Superior temporal gyrus (tissue), 1 donor: Measurements from ENCODE around the gene AGFG2.

Source experiments
- DNase-seq: peaks from one replicate; pipeline ENCODE4 v3.0.0-alpha.2; 2016; ENCODE audit errors: extremely low spot score

Gene AGFG2

DNA sequence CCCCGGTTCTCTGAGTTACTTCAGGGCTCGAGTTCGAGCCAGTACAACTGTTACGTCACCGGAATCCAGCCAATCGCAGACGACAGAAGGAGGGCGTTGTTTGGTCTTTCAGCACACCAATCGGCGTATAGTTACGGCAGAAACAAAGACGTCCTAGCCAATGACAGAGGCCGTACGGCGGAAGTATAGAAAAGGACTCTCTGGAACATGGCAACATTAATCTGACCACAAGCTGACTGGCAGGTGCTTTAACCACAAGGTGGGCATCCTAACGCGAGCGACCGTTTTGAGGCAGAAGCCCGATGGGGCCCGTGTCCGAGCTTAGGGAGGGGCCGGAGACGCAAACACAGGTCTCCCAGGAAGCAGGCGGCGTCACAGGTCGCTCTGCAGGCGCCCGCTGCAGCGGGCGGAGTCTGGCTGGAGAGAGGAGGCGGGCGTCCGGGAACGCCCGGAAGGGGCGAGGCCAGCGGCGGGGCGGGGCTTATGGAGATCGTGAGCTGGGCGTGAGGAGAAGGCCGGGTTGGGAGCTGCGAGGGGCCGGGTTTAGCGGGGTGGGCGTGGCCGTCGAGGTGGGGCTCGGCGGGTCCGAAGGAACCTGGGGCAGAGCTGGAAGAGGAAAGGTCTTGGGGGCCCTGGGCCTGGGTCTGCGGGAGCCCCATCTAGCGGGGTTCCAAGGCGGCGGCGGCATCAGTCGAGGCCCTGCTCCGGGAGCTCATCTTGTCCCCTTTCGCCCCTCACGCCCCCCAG is 73.2 kb downstream of the AGFG2 start, which contains the start of gene MOSPD3:
MOSPD3 (plus strand) TSS at position 558 of the 747 bp plus-strand sequence. CDS start 252 bp downstream, outside the sequence.
- peak; percentile 100 for DNase-seq

GRCh38 chr7:100612730-100613390 is 73.9 kb downstream of the AGFG2 start:
- no peak for DNase-seq

GRCh38 chr7:100613412-100614175 is 74.6 kb downstream of the AGFG2 start:
- no peak for DNase-seq

GRCh38 chr7:100614308-100614861 is 75.4 kb downstream of the AGFG2 start:
- DNase-seq, result no peak
